GM12878 (cell line): Measurements from ENCODE around the gene SNRPD3. TPM values are rescaled to one million over a fixed set of nuclear protein-coding genes. Genes with fewer than 3 reads are reported as not detected.

Source experiments
- ATAC-seq: fragments of 200-7000 bp; cut with Tn5 transposase; 3 replicates; pipeline ENCODE4 v1.9.1; 2020; ENCODE audit warnings: mild to moderate bottlenecking, moderate library complexity
- BruUV-seq: library from RNA; stranded (reverse); fragments of 400-500 nt; replicated peaks from 2 replicates; lab custom pipeline; 2021; lab: Mats Ljungman, UMichigan
- CTCF ChIA-PET: fragments of 300-600 bp; sonication (Branson Sonifier 250); formaldehyde crosslinking; extraction: SDS; loops from one replicate; lab custom pipeline; 2021; ENCODE audit warnings: inconsistent platforms; lab: Yijun Ruan, JAX
- POLR2A ChIA-PET: fragments of 350-600 bp; formaldehyde crosslinking; extraction: SDS; loops from one replicate; lab custom pipeline; 2021; ENCODE audit warnings: inconsistent platforms; lab: Charles Lee
- RAD21 ChIA-PET: fragments of 300-600 bp; sonication (Branson Sonifier 250); formaldehyde crosslinking; loops from one replicate; lab custom pipeline; 2023; ENCODE audit warnings: antibody characterized with exemption; ENCODE audit not compliant: unreplicated experiment; lab: Charles Lee
- SMC1A ChIA-PET: fragments of 300-600 bp; sonication (Branson Sonifier 250); formaldehyde crosslinking; loops from one replicate; lab custom pipeline; 2023; ENCODE audit not compliant: unreplicated experiment, uncharacterized antibody; lab: Charles Lee
- DNase-seq: peaks from one replicate; pipeline ENCODE4 v3.0.0-alpha.2; 2011; ENCODE audit warnings: low read depth, low spot score
- FAIRE-seq: peaks from 3 replicates; lab custom pipeline; 2011; peaks lifted over from hg19 to GRCh38; lab: Jason Lieb, UNC
- H2AFZ ChIP-seq: 2 replicates; pipeline ENCODE4 v1.6.0; 2011; ENCODE audit warnings: low read depth, low read length, control low read depth; ENCODE audit not compliant: control insufficient read depth
- H3K27ac ChIP-seq: 2 replicates; pipeline ENCODE4 v1.5.1; 2011; ENCODE audit warnings: control low read depth; ENCODE audit not compliant: control insufficient read depth, insufficient read depth
- H3K27me3 ChIP-seq, 2 experiments: replicated peaks in 1 of 2; 2 replicates each; pipeline versions ENCODE4 v1.6.0 to v1.6.1; 2011; ENCODE audit warnings: low read length in 1 of 2; ENCODE audit not compliant: control insufficient read depth in 2 of 2, insufficient read depth in 2 of 2
- H3K36me3 ChIP-seq, 2 experiments: 2 replicates each; pipeline ENCODE4 v1.5.1; 2011; ENCODE audit warnings: low read length in 1 of 2; ENCODE audit not compliant: control insufficient read depth in 2 of 2, insufficient read depth in 2 of 2
- H3K4me1 ChIP-seq: 2 replicates; pipeline ENCODE4 v1.6.1; 2011; ENCODE audit warnings: mild to moderate bottlenecking, low read length, moderate library complexity, mixed read lengths; ENCODE audit not compliant: control insufficient read depth, insufficient read depth
- H3K4me2 ChIP-seq: 2 replicates; pipeline ENCODE4 v1.6.0; 2011; ENCODE audit warnings: control low read depth; ENCODE audit not compliant: control insufficient read depth, insufficient read depth
- H3K4me3 ChIP-seq: fragments of 200-600 bp; sonication (generic); 2 replicates; pipeline ENCODE4 v1.5.1; 2016
- H3K79me2 ChIP-seq: 2 replicates; pipeline ENCODE4 v1.6.0; 2011; ENCODE audit warnings: low read length; ENCODE audit not compliant: control insufficient read depth, insufficient read depth
- H3K9ac ChIP-seq: 2 replicates; pipeline ENCODE4 v1.8.0; 2011; ENCODE audit warnings: low read length, control low read depth, mixed read lengths; ENCODE audit not compliant: control insufficient read depth, insufficient read depth
- H3K9me3 ChIP-seq: replicated peaks from 3 replicates; pipeline ENCODE4 v1.5.1; 2011; ENCODE audit warnings: mild to moderate bottlenecking, low read length; ENCODE audit not compliant: control insufficient read depth, insufficient read depth
- H4K20me1 ChIP-seq: 2 replicates; pipeline ENCODE4 v1.6.0; 2011; ENCODE audit not compliant: control insufficient read depth, insufficient read depth
- IKZF1 ChIP-seq: fragments of 450-650 bp; conservative IDR thresholded peaks from 2 replicates; pipeline ENCODE4 v1.6.1; 2017; ENCODE audit warnings: antibody characterized with exemption, mild to moderate bottlenecking
- NRF1 ChIP-seq: conservative IDR thresholded peaks from 2 replicates; pipeline ENCODE4 v1.6.1; 2011; ENCODE audit warnings: mild to moderate bottlenecking, low read depth, low read length, improper control_type of control experiment
- PKNOX1 ChIP-seq: fragments of 450-650 bp; IDR thresholded peaks from 2 replicates; pipeline ENCODE4 v1.6.1; 2016; ENCODE audit warnings: mild to moderate bottlenecking
- RUNX3 ChIP-seq: IDR thresholded peaks from 2 replicates; pipeline ENCODE4 v1.6.1; 2012; ENCODE audit warnings: low read length, inconsistent platforms
- SRF ChIP-seq, 2 experiments: IDR thresholded peaks; 2 replicates each; pipeline ENCODE4 v1.6.1; 2011; ENCODE audit warnings: low read depth in 2 of 2, low read length in 2 of 2, mild to moderate bottlenecking in 1 of 2, moderate library complexity in 1 of 2
- ZBTB33 ChIP-seq: fragments of 450-650 bp; IDR thresholded peaks from 2 replicates; pipeline ENCODE4 v1.6.1; 2017; ENCODE audit warnings: mild to moderate bottlenecking
- ZZZ3 ChIP-seq: IDR thresholded peaks from 2 replicates; pipeline ENCODE4 v1.6.1; 2011; ENCODE audit warnings: low read depth; ENCODE audit not compliant: control insufficient read depth, insufficient read length
- WGBS: methylation state at CpG from one replicate; pipeline ENCODE4 v1.1.6; 2016; ENCODE audit warnings: low lambda C conversion rate; ENCODE audit not compliant: insufficient replicate concordance, insufficient coverage; ENCODE audit errors: missing lambda C conversion rate; 5-methylcytosine and 5-hydroxymethylcytosine counted together
- in situ Hi-C: fragments of 300-500 bp; cut with MboI; formaldehyde crosslinking; loops from 9 replicates; pipeline ENCODE4 v1.14.3; 2018; ENCODE audit warnings: mixed read lengths
- intact Hi-C: fragments of 100-400 bp; cut with micrococcal nuclease; formaldehyde crosslinking; loops from one replicate; pipeline ENCODE4 v1.14.2; 2022; ENCODE audit not compliant: unreplicated experiment
- polyA plus RNA-seq, 11 experiments: library from polyadenylated mRNA; depleted of rRNA in 4 of 11; unstranded in 6 of 11; stranded (reverse) in 5 of 11; fragments of >200 nt; fragmentation: Nextera tagmentation in 4 of 11; fragmentation: Illumina TruSeq in 1 of 11; extraction: Ambion mirVana in 4 of 11; extraction: Trizol in 1 of 11; gene quantifications; 1 replicate in 1 of 11; 2 replicates in 10 of 11; pipeline versions ENCODE4 v1.2.1 to v1.2.3, GENCODE V29; 2011 to 2016; ENCODE audit warnings: inconsistent platforms in 2 of 11, missing spikeins in 2 of 11, low read depth in 1 of 11
- total RNA-seq, 4 experiments: library from RNA; depleted of rRNA in 3 of 4; stranded (reverse); fragments of >200 nt in 3 of 4; fragmentation: Illumina TruSeq in 1 of 4; extraction: Trizol in 1 of 4; gene quantifications; 2 replicates each; pipeline versions ENCODE4 v1.2.1 to v1.2.3, GENCODE V29; 2013 to 2021

The SNRPD3 gene
- total and polyA plus RNA-seq, 10 of the 15 experiments (the other 5 are each of a cell fraction or from before 2014, with no cell fraction given): 112 to 324 (median 242) TPM

- Histone ChIP-seq H3K9me3 (no peaks in the 10 kb centered on the region), H4K20me1 (no peaks in the 10 kb centered on the region), H3K36me3 (peaks cover 3% of the 10 kb centered on the region in 2 experiments; a peak in 3 of 4 replicates), H3K9ac (no peak overlapping the region), H3K27ac (no peak overlapping the region), H3K27me3 (no peaks in the 10 kb centered on the region), H2AFZ (no peak overlapping the region), H3K79me2 (no peaks in the 10 kb centered on the region), H3K4me2 (no peak overlapping the region), H3K4me3 (no peak overlapping the region), H3K4me1 (no peaks in the 10 kb centered on the region)
- BruUV-seq: no TSS peak
- CTCF ChIA-PET: no interaction called here
- DNase-seq (no peak), ATAC-seq (no peak), FAIRE-seq (no peak)
- in situ Hi-C loops (no loop called here), intact Hi-C loops (no loop called here)
- RAD21 ChIA-PET: no interaction called here
- SMC1A ChIA-PET: interaction anchor here (1.5 kb wide), 1 partner anchor 17 kb away, joined by 5 read pairs; no protein-coding TSS in a partner anchor
- POLR2A ChIA-PET: no interaction called here
- WGBS: 93% methylated on average over 4 of the region's 4 CpGs
- no peak for TF ChIP-seq SRF (IDR thresholded peaks at IDR 0.05; ENCODE audit: low read depth in 2 of 2, low read length in 2 of 2)
- no peak for TF ChIP-seq NRF1
- no peak for TF ChIP-seq RUNX3
- TF ChIP-seq ZBTB33: no peak
- no peak for TF ChIP-seq IKZF1
- TF ChIP-seq ZZZ3: no peak
- no peak for TF ChIP-seq PKNOX1
Measured at GRCh38 chr22:24535348-24535747, 20.5 kb upstream of the SNRPD3 start.
